ENCODE results near the gene CYB561.

CYB561 gene

GRCh38 chr17:63444457-63444856 is 1.6 kb downstream of the CYB561 start:
- TF ChIP-seq SIN3A (IDR thresholded peaks at IDR 0.05; ENCODE audit: borderline replicate concordance, insufficient read depth, low read length) (no peak), REST (IDR thresholded peaks at IDR 0.05; ENCODE audit: insufficient read depth in 1 of 2, low read depth in 2 of 2, low read length in 2 of 2) (no peak), POLR2AphosphoS5 (IDR thresholded peaks at IDR 0.05; ENCODE audit: low read depth, low read length) (no peak), FOXP2 (optimal IDR thresholded peaks at IDR 0.05; ENCODE audit: borderline replicate concordance, extremely low read depth, extremely low read length, insufficient read depth) (no peak), TAF1 (IDR thresholded peaks at IDR 0.05; ENCODE audit: borderline replicate concordance, insufficient read depth, low read length) (no peak)

GRCh38 chr17:63443053-63443452 is 3.1 kb downstream of the CYB561 start:
- TF ChIP-seq REST (IDR thresholded peaks at IDR 0.05; ENCODE audit: insufficient read depth in 1 of 2, low read depth in 2 of 2, low read length in 2 of 2), result no peak
- no peak for TF ChIP-seq POLR2AphosphoS5 (IDR thresholded peaks at IDR 0.05; ENCODE audit: low read depth, low read length)
- no peak for TF ChIP-seq FOXP2 (optimal IDR thresholded peaks at IDR 0.05; ENCODE audit: borderline replicate concordance, extremely low read depth, extremely low read length, insufficient read depth)
- TF ChIP-seq TAF1 (IDR thresholded peaks at IDR 0.05; ENCODE audit: borderline replicate concordance, insufficient read depth, low read length), result no peak
- TF ChIP-seq SIN3A (IDR thresholded peaks at IDR 0.05; ENCODE audit: borderline replicate concordance, insufficient read depth, low read length), result no peak

- TF ChIP-seq REST (IDR thresholded peaks at IDR 0.05; ENCODE audit: insufficient read depth in 1 of 2, low read depth in 2 of 2, low read length in 2 of 2), result no peak
- TF ChIP-seq TAF1 (IDR thresholded peaks at IDR 0.05; ENCODE audit: borderline replicate concordance, insufficient read depth, low read length), result no peak
- TF ChIP-seq POLR2AphosphoS5 (IDR thresholded peaks at IDR 0.05; ENCODE audit: low read depth, low read length), result no peak
- TF ChIP-seq SIN3A (IDR thresholded peaks at IDR 0.05; ENCODE audit: borderline replicate concordance, insufficient read depth, low read length), result no peak
- TF ChIP-seq FOXP2 (optimal IDR thresholded peaks at IDR 0.05; ENCODE audit: borderline replicate concordance, extremely low read depth, extremely low read length, insufficient read depth), result no peak
Observed at GRCh38 chr17:63442549-63443035, 3.5 kb downstream of the CYB561 start.

- TF ChIP-seq POLR2AphosphoS5 (IDR thresholded peaks at IDR 0.05; ENCODE audit: low read depth, low read length) (no peak), REST (IDR thresholded peaks at IDR 0.05; ENCODE audit: insufficient read depth in 1 of 2, low read depth in 2 of 2, low read length in 2 of 2) (no peak), SIN3A (IDR thresholded peaks at IDR 0.05; ENCODE audit: borderline replicate concordance, insufficient read depth, low read length) (no peak), FOXP2 (optimal IDR thresholded peaks at IDR 0.05; ENCODE audit: borderline replicate concordance, extremely low read depth, extremely low read length, insufficient read depth) (no peak), TAF1 (IDR thresholded peaks at IDR 0.05; ENCODE audit: borderline replicate concordance, insufficient read depth, low read length) (no peak)
Observed at GRCh38 chr17:63442074-63442473, 4.0 kb downstream of the CYB561 start.

GRCh38 chr17:63441654-63442053 is 4.5 kb downstream of the CYB561 start:
- TF ChIP-seq REST (IDR thresholded peaks at IDR 0.05; ENCODE audit: insufficient read depth in 1 of 2, low read depth in 2 of 2, low read length in 2 of 2), result no peak
- no peak for TF ChIP-seq FOXP2 (optimal IDR thresholded peaks at IDR 0.05; ENCODE audit: borderline replicate concordance, extremely low read depth, extremely low read length, insufficient read depth)
- no peak for TF ChIP-seq TAF1 (IDR thresholded peaks at IDR 0.05; ENCODE audit: borderline replicate concordance, insufficient read depth, low read length)
- TF ChIP-seq SIN3A (IDR thresholded peaks at IDR 0.05; ENCODE audit: borderline replicate concordance, insufficient read depth, low read length), result no peak
- no peak for TF ChIP-seq POLR2AphosphoS5 (IDR thresholded peaks at IDR 0.05; ENCODE audit: low read depth, low read length)
